Measurements from ENCODE around the gene ZNF865.
"Not testable (repeated sequence)": the region's sequence is repeated elsewhere in the genome, so short reads cannot be mapped to it uniquely, and the experiment has no call there.

Gene ZNF865

GRCh38 chr19:55605637-55606470 lies at the start of gene ZNF865:
Gene ZNF865, plus strand, starts transcription at chr19:55605647. Its CDS starts 7,972 bp downstream, at chr19:55613619.
- peak; percentile 44 to 52 for DNase-seq (ENCODE audit: low read depth in 2 of 2)

DNA sequence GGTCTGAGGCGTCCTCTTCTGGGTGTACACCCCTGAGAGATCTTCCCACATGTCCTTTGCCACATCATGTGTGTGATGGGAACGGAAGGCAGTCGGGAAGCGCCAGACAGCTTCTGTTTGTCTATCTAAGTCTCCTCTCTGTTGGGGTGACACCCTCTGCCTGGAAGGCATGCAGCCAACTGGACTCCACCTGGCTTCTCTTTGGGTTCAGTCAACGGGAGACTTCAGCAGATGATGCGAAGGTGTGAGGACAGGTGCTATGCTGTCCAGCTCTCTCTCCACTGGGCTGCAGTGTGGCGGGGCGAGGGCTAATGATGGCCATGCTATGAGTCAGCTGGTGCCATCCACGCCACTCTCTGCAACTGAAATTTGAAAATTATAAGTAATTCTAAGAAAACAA lies 45.8 kb upstream of the ZNF865 start:
- DNase-seq (ENCODE audit: low read depth in 2 of 2) = no peak

- DNase-seq (ENCODE audit: low read depth in 2 of 2) = no peak
These were observed 42.2 kb upstream of the ZNF865 start for GRCh38 chr19:55563261-55563690.

GRCh38 chr19:55566823-55567222 lies 38.6 kb upstream of the ZNF865 start:
- no peak for DNase-seq (ENCODE audit: low read depth in 2 of 2)

DNA sequence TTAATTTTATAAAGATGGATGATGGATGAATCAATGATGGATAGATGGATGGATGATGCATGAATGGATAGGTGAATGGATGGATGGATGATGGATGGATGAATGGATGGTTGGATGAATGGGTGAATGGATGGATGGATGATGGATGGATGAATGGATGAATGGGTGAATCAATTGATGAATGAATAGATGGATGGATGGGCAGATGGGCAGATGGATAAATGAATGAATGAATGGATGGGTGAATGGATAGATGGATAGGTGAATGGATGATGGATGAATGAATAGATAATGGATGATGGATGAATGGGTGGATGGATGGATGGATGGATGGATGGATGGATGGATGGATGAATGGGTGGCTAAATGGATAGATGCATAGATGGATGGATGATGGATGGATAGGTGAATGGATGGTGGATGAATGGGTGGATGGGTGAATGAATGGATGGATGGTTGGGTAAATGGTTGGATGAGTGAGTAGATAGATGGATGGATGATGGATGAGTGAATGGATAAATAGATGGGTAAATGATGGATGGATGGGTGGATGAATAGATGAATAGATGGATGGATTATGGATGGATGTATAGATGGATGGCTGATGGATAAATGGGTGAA lies 37.6 kb upstream of the ZNF865 start:
- DNase-seq (ENCODE audit: low read depth in 2 of 2) = no peak

- not testable (repeated sequence) for DNase-seq (ENCODE audit: low read depth in 2 of 2)
These were observed 36.0 kb upstream of the ZNF865 start for GRCh38 chr19:55569477-55569876.

DNA sequence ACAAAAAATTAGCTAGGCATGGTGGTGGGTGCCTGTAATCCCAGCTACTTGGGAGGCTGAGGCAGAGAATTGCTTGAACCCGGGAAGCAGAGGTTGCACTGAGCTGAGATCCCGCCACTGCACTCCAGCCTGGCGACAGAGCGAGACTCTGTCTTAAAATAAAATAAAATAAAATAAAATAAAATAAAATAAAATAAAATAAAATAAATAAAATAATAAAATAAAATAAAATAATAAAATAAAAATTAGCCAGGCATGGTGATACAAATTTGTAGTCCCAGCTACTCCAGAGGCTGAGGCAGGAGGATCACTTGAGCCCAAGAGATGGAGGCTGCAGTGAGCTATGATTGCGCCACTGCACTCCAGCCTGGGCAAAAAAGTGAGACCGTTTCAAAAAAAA lies 31.5 kb upstream of the ZNF865 start:
- DNase-seq (ENCODE audit: low read depth in 2 of 2) = not testable (repeated sequence)

DNA sequence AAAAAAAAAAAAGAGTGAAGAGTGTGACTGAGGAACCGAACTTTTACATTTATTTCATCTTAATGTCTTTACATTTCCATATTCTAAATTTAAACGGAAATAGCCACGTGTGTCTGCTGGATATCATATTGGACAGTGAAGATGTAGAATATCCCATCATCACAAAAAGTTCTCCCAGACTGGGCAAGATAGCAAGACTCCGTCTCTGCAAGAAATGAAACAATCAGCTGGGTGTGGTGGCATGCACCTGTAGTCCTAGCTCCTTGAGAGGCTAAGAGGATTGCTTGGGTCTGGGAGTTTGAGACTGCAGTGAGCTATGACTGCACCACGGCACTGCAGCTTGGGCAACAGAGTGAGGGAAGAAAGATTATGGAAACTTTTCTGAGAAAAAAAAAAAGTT lies 28.7 kb upstream of the ZNF865 start:
- no peak for DNase-seq (ENCODE audit: low read depth in 2 of 2)

DNA sequence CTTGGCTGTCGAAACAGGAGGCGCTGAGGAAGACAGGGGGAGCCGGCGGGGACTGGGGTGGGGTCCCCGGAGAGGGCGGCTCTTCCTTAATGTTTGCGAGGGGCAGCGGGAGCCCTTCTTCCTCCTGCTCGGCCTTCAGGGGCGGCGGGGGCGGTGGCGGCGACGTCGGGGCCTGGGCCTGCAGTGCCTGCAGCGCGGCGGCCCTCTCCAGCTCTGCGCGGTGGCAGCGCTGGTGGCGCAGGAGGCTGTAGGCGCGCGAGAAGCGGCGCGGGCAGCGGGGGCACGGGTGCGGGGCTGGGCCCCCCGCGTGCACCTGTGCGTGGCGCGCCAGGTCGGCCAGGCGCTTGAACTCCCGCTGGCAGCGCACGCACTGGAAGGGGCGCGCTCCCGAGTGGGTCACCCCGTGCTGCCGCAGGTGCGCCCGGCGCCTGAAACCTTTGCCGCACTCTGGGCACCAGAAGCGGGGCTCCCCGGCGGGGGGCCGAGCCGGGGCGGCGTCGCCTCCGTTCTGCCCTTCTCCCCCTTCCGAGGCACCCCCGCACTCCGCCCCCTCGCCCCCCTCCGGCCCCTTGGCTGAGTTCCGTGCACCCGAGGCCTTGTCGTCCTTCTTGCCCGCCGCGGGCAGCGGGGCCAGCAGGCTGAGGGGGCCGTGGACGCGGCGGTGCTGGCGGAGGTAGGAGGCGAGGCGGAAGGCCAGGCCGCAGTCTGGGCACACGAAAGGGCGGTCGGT lies 27.3 kb upstream of the ZNF865 start:
- no peak for DNase-seq (ENCODE audit: low read depth in 2 of 2)

DNA sequence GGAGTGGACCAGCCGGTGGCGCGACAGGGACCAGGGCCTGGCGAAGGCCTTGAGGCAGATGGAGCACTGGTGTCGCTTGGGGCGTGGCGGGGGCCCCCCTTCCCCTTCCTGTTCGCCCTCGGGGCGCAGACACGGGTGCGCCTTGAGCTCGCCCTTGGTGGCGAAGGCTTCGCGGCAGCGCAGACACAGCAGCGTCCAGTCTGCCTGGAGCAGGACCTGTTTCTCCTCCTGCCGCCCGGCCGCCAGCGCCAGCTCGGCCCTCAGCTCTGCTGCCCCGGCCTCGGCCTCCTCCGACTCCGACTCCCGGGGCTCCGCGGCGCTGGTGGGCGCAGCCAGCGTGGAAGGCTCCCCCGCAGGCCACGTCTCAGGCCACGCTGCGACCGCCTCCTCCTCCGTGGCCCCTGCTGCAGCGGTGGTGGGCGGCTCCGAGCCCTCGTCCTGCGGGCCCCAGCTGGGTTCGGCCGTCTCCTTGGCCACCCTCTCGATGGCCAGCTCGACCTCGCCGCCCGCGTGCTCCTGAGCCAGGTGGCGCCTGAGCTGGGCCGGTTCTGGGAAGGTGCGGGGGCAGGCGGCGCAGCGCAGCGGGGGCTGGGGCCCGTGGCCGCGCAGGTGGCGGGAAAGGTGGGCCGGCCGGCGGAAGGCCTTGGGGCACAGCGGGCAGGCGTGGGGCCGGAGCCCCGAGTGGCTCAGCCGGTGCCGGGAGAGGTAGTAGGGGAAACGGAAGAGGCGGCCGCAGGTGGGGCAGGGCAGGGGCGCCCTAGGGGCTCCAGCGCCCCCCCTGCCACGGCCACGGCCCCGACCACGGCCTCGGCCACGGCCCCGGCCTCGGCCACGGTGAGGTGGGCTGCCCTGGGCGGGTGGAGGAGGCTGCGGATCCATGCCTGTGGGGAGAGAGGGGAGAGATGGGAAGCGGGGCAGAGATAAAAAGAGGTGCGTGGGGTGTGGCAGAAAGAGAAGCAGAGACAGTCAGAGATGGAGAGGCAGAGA lies 26.4 kb upstream of the ZNF865 start:
- no peak for DNase-seq (ENCODE audit: low read depth in 2 of 2)

DNA sequence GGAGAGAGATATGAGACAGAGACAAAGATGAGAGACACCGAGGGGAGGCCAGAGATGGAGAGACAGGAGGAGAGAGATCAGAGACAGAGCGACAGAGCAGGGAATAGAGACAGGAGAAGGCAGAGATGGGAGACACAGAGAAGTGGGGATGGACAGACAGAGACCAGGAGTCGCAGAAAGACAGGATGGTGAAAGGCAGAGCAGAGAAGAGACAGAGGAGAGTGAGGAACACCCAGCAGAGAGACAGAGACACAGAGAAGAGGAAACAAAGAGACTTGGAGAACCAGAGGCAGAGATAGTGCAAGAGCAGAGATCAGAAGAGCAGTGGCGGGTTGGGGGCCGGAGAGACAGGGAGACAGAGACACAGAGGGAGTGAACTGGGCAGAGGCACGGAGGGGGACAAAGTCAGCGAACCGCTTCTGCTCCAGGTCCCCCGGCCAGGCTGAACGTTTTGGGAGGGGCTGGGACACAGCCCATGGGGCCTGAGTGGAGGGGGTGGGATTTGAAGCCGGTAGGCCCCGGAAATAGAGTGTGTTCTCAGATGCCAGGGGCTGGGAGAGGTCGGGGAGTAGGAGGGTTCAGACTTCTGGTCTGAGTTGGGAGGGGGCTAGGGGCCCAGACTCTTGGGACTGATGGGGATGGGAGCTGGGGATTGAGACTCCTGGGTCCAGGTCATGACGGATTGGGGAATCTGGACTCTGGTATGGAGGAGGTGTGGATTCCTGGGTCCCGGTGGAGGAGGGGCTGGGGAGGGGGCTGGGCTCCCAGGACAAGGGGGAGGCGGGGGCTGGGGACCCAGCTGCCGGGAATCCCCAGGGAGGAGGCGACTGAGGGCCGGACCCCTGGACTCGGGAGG lies 25.5 kb upstream of the ZNF865 start:
- no peak for DNase-seq (ENCODE audit: low read depth in 2 of 2)

DNA sequence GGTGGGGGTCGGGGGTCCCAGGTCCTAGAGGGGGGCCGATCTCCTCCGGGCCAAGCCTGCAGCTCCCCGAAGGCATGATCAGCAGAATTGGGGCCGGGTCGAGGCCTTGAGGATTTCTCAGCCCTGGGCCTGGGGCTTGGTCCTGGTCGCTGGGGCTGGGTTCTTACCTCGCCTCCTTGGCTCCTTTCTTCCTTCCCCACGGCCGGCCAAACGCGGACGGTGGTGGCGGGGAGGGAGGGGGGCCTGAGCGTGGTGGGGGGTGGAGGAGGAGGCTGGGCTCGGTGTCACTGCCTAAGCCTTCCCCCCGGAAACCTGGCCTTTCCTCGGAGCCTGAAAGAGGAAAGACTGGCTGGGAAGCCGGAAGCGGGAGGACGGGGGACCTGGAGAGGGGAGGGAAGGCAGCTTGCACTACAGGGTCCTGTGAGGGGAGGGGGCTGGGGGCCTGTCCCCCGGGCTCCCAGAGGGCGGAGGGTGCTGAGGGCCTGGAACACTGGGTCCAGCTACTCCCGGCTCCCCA lies 24.8 kb upstream of the ZNF865 start, which contains the start of gene ZNF579:
TSS of gene ZNF579 (minus strand) at position 221 of the 517 bp plus-strand sequence. CDS start 1,209 bp downstream, outside the sequence.
- DNase-seq (ENCODE audit: low read depth in 2 of 2) = peak; percentile 41 to 55

GRCh38 chr19:55581145-55581822 lies 24.2 kb upstream of the ZNF865 start:
- no peak for DNase-seq (ENCODE audit: low read depth in 2 of 2)

DNA sequence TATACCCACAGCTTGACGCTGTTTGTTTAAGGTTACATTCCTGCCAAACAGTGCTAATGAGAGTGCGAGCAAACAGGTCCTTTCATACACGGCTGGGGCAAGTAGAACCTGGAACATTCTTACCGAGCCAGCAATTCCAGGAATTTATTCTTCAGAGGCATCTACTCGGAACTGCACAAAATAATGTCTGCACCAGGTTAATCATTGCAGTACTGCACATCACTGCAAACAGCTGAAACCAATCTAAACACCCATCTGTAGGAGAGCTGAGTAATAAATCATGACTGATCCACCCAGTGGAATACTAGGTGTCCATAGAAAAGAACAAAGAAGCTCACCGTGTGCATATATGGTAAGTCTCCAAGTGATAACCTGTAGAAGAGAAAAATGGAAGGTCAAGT lies 23.6 kb upstream of the ZNF865 start:
- DNase-seq (ENCODE audit: low read depth in 2 of 2) = no peak

DNA sequence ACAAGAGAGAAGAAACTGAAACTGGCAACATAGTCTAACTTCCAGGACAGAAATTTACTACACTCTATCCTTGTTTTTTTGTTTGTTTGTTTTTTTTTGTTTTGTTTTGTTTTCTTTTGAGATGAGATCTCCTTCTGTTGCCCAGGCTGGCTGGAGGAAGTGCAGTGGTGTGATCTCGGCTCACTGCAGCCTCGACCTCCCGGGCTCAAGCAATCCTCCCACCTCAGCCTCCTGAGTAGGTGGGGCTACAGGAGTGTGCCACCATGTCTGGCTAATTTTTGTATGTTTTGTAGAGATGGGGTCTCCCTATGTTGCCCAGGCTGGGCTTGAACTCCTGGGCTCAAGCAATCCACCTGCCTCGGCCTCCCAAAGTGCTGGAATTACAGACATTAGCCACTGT lies 23.2 kb upstream of the ZNF865 start:
- DNase-seq (ENCODE audit: low read depth in 2 of 2) = not testable (repeated sequence)

DNA sequence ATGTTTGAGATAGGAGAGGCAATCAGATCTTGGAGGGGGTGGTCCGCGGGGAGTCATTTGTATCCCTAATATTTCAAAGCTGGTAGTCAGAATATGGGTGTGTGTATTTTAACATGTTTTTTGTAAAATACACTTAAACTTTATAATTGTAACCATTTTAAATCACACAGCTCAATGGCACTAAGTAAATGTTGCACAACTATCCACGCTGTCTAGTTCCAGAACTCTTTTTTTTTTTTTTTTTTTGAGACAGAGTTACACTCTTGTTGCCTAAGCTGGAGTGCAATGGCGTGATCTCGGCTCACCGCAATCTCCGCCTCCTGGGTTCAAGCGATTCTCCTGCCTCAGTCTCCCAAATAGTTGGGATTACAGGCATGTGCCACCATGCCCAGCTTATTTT lies 21.6 kb upstream of the ZNF865 start:
- DNase-seq (ENCODE audit: low read depth in 2 of 2) = not testable (repeated sequence)

DNA sequence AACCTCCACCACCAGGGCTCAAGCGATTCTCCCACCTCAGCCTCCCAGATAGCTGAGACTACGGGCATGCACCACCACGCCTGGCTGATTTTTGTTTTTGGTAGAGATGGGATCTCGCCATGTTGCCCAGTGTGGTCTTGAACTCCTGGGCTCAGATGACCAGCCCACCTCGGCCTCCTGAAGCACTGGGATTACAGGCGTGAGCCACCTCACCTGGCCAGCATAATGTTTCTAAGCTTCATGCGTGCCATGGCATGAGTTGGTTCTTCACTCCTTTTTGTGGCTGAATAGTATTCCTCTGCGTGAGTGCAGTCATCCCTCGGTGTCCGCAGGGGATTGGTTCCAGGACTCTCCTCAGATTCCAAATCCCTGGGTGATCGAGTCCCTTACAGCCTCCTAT lies 20.6 kb upstream of the ZNF865 start:
- DNase-seq (ENCODE audit: low read depth in 2 of 2) = no peak

GRCh38 chr19:55585658-55586339 lies 19.6 kb upstream of the ZNF865 start:
- no peak for DNase-seq (ENCODE audit: low read depth in 2 of 2)

Data from activated CD8-positive, alpha-beta memory T cell treated with anti-CD3 and anti-CD28 coated beads for 4 hours (primary cell).